ENCODE measurements around the gene CCNL2.
A peak's percentile ranks its signal among the peaks of the same experiment; 100 is the strongest.

CCNL2 gene

DNA sequence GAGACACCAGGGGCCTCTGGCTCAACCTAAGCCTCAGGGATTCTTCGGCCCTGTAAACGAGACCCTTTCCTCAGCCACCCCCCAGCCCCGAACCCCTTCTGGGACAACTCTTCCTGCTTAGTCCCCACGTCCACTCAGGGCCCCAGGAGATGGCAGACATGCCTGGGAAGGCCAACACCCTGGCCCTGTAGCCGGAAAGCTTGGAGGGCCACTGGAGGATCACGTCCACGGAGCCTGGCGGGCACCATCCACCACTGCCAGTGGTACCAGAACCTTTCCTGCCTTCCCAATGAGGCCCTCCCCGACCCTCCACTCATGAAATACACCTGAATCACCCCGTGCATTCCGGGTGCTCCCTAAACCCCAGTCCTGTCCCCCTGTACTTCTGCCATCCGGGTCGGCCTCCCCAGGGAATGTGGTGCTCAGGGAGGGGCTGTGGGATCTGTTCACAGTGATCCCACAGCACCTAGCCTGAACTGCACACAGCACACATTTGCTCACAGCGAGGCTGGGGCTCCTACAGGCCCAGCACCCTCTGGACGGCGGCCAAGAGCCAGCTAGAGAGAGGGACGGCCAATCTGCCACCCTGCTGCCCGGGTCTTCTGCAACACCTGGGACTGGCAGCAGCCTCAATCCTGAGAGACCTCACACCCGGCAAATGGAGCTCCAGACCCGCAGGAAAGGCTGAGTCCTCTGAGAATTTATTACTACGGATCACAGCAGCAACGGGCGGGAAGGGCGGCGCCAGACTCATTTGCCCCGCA is 25.9 kb downstream of the CCNL2 start:
- Histone ChIP-seq H3K9ac (ENCODE audit: low read depth, low read length) (peak overlapping the region; percentile 100), H3K4me3 (ENCODE audit: low read depth in 1 of 2, low read length in 2 of 2) (peak overlapping the region in 1 of 2 experiments; percentile 94; a peak in 3 of 4 replicates), H2AFZ (ENCODE audit: low read depth, low read length) (no peak overlapping the region), H3K36me3 (ENCODE audit: insufficient read depth, low read length) (peaks cover 28% of the 10 kb centered on the region), H3K27ac (ENCODE audit: low read length) (no peak overlapping the region), H3K4me2 (ENCODE audit: insufficient read depth, low read length) (peak overlapping the region; percentile 97), H3K79me2 (ENCODE audit: insufficient read depth, low read length) (peaks cover 30% of the 10 kb centered on the region), H3K9me3 (ENCODE audit: insufficient read depth, low read length, severe bottlenecking) (no peaks in the 10 kb centered on the region), H3K4me1 (ENCODE audit: insufficient read depth, low read length) (peaks cover 44% of the 10 kb centered on the region), H4K20me1 (ENCODE audit: insufficient read depth, low read length) (peaks cover 29% of the 10 kb centered on the region), H3K27me3 (ENCODE audit: insufficient read depth, low read length, poor library complexity) (no peaks in the 10 kb centered on the region)
- ATAC-seq (ENCODE audit: insufficient read depth, low read depth) (no peak), DNase-seq (no peak)
- TF ChIP-seq, protein P1, sequence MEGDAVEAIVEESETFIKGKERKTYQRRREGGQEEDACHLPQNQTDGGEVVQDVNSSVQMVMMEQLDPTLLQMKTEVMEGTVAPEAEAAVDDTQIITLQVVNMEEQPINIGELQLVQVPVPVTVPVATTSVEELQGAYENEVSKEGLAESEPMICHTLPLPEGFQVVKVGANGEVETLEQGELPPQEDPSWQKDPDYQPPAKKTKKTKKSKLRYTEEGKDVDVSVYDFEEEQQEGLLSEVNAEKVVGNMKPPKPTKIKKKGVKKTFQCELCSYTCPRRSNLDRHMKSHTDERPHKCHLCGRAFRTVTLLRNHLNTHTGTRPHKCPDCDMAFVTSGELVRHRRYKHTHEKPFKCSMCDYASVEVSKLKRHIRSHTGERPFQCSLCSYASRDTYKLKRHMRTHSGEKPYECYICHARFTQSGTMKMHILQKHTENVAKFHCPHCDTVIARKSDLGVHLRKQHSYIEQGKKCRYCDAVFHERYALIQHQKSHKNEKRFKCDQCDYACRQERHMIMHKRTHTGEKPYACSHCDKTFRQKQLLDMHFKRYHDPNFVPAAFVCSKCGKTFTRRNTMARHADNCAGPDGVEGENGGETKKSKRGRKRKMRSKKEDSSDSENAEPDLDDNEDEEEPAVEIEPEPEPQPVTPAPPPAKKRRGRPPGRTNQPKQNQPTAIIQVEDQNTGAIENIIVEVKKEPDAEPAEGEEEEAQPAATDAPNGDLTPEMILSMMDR (IDR thresholded peaks at IDR 0.05; ENCODE audit: borderline replicate concordance, extremely low read depth, low read length, poor library complexity, severe bottlenecking), result no peak
- no peak for TF ChIP-seq EZH2 (IDR thresholded peaks at IDR 0.05; ENCODE audit: borderline replicate concordance, low read depth, low read length, severe bottlenecking)

DNA sequence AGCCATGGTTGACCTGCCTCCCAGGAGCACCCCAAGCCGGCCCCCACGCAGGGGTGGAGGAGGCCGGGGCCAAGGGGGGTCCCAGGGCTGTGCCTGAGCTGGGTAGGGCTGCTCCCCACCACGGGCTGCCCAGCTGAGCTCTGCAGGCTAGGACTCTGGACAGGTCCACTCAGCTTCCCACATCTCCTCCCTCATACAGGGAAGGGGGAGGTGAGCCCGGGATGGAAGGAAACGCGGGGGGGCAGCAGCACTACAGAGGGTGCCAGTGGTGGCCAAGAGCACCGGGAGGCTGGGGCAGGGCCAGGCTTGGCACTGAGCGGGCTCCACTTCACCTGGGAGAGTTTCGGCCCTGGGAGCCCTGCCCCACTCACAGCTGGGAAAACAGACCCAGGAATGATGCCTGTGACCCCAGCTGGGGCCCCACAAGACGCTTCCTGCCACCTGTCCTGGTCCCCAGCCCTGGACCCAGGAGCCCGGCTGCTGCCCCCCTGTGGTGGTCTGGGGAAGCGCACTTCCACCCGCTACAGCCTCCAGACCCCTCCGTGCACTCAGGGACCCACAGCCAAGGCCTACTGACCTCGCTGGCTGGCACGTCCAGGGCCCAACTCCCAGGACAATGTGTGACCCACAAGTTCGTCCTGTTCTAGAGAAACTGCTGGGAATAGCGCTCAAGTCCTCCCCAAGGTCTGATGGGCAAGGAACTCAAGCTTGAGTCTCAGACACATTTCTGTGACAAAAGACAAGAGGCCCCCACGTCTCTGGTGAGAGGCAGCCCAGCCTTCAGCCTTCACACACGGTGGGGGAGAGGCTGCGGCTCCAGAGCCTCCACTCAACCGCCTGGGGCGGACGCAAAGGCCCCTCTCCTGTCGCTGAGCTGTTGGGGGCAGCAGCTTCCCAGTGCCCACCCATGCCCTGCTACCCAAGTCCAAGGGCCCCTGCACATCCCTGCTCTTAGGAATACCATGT is 27.1 kb downstream of the CCNL2 start:
- H4K20me1 ChIP-seq (ENCODE audit: insufficient read depth, low read length), result peaks cover 29% of the 10 kb centered on the region
- TF ChIP-seq, protein P1 (IDR thresholded peaks at IDR 0.05; ENCODE audit: borderline replicate concordance, extremely low read depth, low read length, poor library complexity, severe bottlenecking), result peak; percentile 94
- no peak for TF ChIP-seq EZH2 (IDR thresholded peaks at IDR 0.05; ENCODE audit: borderline replicate concordance, low read depth, low read length, severe bottlenecking)
- H3K27ac ChIP-seq (ENCODE audit: low read length), result peak overlapping the region; percentile 56
- H3K9ac ChIP-seq (ENCODE audit: low read depth, low read length), result no peak overlapping the region
- H3K36me3 ChIP-seq (ENCODE audit: insufficient read depth, low read length), result peaks cover 28% of the 10 kb centered on the region
- DNase-seq (peak; percentile 77), ATAC-seq (ENCODE audit: insufficient read depth, low read depth) (peak; percentile 36)
- H3K4me3 ChIP-seq (ENCODE audit: low read depth in 1 of 2, low read length in 2 of 2), result no peak overlapping the region
- H3K9me3 ChIP-seq (ENCODE audit: insufficient read depth, low read length, severe bottlenecking), result peaks cover 3% of the 10 kb centered on the region
- peaks cover 44% of the 10 kb centered on the region for H3K4me1 ChIP-seq (ENCODE audit: insufficient read depth, low read length)
- no peak overlapping the region for H2AFZ ChIP-seq (ENCODE audit: low read depth, low read length)
- H3K79me2 ChIP-seq (ENCODE audit: insufficient read depth, low read length), result peaks cover 30% of the 10 kb centered on the region
- no peaks in the 10 kb centered on the region for H3K27me3 ChIP-seq (ENCODE audit: insufficient read depth, low read length, poor library complexity)
- peak overlapping the region; percentile 50 for H3K4me2 ChIP-seq (ENCODE audit: insufficient read depth, low read length)

DNA sequence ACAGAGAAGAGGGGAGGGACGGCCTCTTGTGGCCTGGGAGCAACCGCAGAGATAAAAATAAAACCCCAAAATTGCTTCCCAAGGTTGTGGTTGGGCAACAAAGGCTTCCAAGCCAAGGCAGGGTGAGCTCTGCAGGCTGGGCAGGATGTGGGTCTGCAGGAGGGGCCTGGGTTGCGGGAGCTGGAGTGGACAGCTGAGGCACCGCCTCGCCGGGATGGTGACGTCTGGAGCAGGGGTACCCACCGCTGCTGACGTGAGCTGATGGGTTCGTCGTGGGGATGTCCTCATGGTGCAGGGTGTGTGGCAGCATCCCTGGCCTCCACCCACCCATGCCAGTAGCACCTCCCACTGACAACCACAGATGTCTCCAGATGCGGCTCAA is 27.8 kb downstream of the CCNL2 start:
- H3K36me3 ChIP-seq (ENCODE audit: insufficient read depth, low read length), result peaks cover 28% of the 10 kb centered on the region
- H3K9me3 ChIP-seq (ENCODE audit: insufficient read depth, low read length, severe bottlenecking), result peaks cover 10% of the 10 kb centered on the region
- DNase-seq, result peak; percentile 76
- H3K9ac ChIP-seq (ENCODE audit: low read depth, low read length), result no peak overlapping the region
- peak; percentile 15 for ATAC-seq (ENCODE audit: insufficient read depth, low read depth)
- TF ChIP-seq, protein P1 (IDR thresholded peaks at IDR 0.05; ENCODE audit: borderline replicate concordance, extremely low read depth, low read length, poor library complexity, severe bottlenecking), result no peak
- no peak for TF ChIP-seq EZH2 (IDR thresholded peaks at IDR 0.05; ENCODE audit: borderline replicate concordance, low read depth, low read length, severe bottlenecking)
- H4K20me1 ChIP-seq (ENCODE audit: insufficient read depth, low read length), result peaks cover 29% of the 10 kb centered on the region
- peak overlapping the region; percentile 50; the same call in 1 of the 2 replicates for H3K4me2 ChIP-seq (ENCODE audit: insufficient read depth, low read length)
- H2AFZ ChIP-seq (ENCODE audit: low read depth, low read length), result no peak overlapping the region
- peaks cover 39% of the 10 kb centered on the region for H3K4me1 ChIP-seq (ENCODE audit: insufficient read depth, low read length)
- no peak overlapping the region for H3K4me3 ChIP-seq (ENCODE audit: low read depth in 1 of 2, low read length in 2 of 2)
- no peak overlapping the region for H3K27ac ChIP-seq (ENCODE audit: low read length)
- peaks cover 29% of the 10 kb centered on the region for H3K79me2 ChIP-seq (ENCODE audit: insufficient read depth, low read length)
- H3K27me3 ChIP-seq (ENCODE audit: insufficient read depth, low read length, poor library complexity), result no peaks in the 10 kb centered on the region

Measured in DND-41 (cell line).